Neural progenitor cell (in vitro differentiated cells): ENCODE measurements around the gene NR1D2.

Source experiments
- EZH2phosphoT487 ChIP-seq: fragments of 200-600 bp; sonication (generic); IDR thresholded peaks from 2 replicates; pipeline ENCODE4 v1.6.1; 2017; ENCODE audit warnings: antibody characterized with exemption
- TF ChIP-seq, protein P1 (sequence below): fragments of 200-600 bp; sonication (generic); IDR thresholded peaks from 2 replicates; pipeline ENCODE4 v1.5.1; 2017; ENCODE audit warnings: antibody characterized with exemption, mild to moderate bottlenecking

DNA sequence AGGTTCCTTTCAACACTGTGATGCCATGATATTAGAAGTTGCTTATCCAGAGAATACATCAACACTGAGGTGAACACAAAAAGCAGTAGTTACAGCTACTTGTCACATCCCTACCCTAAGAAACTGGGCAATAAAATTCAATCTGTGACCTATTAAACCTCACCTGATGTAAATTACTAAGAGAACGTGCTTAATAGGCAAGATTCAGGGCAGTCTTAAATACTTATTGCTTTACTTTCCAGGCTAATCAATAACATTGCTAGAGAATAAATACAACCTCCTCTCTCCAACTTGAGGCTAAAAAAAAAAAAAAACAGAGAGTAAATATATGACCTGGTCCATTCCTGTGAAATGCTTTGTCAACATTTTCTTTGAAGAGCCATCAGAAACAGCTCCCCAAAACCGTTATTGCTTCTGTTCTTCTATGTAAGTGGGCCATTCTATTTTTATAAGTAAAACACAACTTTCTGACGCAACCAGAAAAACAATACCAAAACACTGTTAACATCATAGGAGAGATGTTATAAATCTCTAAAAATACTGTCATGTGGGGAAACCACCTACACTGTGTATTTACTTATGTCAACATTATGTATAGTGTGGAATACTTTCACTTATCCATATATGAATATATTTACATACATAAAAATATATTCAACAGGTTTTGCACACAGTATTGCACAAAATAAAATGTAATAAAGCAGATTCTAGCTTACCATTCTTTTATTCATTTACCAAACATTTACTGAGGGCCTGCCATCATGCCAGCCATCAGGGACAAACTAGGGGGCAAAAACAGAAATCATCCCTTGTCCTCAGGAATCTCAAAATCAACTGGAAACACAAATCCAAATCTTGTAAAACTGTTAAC is 31.0 kb upstream of the NR1D2 start:
- TF ChIP-seq EZH2phosphoT487, result no peak
- TF ChIP-seq, protein P1, sequence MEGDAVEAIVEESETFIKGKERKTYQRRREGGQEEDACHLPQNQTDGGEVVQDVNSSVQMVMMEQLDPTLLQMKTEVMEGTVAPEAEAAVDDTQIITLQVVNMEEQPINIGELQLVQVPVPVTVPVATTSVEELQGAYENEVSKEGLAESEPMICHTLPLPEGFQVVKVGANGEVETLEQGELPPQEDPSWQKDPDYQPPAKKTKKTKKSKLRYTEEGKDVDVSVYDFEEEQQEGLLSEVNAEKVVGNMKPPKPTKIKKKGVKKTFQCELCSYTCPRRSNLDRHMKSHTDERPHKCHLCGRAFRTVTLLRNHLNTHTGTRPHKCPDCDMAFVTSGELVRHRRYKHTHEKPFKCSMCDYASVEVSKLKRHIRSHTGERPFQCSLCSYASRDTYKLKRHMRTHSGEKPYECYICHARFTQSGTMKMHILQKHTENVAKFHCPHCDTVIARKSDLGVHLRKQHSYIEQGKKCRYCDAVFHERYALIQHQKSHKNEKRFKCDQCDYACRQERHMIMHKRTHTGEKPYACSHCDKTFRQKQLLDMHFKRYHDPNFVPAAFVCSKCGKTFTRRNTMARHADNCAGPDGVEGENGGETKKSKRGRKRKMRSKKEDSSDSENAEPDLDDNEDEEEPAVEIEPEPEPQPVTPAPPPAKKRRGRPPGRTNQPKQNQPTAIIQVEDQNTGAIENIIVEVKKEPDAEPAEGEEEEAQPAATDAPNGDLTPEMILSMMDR, result no peak
